ENCODE results near the gene MUC2.

DNA sequence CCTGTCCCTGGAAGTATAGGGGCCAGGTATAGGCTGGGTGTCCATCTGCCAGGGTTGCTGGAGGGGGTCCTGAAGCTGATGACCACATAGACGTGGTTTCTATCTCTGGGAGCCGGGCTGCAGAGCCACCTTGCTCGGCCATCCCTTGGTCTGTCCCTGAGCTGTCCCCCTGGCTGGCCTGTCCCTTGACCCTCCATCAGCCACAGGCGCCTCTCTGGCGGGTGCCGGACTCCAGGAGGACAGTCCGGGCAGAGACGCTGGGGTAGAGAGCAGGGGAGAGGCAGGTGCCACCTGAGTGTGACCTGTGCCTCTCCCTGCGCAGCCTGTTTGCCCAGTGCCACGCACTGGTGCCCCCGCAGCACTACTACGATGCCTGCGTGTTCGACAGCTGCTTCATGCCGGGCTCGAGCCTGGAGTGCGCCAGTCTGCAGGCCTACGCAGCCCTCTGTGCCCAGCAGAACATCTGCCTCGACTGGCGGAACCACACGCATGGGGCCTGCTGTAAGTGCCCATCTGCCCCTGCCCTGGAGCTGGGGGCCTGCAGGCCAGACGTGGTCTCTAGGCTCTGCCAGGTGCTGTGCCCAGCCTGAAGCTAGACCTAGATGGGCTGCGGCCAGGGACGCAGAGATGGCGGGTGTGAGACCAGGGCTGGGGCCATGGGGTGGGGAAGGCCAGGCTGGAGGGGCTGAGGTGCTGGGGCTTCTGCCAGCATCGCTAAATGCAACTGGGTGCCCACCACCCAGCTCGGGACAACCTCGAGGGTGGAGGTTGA, 29.9 kb downstream of the MUC2 start:
- TF ChIP-seq, protein P1, sequence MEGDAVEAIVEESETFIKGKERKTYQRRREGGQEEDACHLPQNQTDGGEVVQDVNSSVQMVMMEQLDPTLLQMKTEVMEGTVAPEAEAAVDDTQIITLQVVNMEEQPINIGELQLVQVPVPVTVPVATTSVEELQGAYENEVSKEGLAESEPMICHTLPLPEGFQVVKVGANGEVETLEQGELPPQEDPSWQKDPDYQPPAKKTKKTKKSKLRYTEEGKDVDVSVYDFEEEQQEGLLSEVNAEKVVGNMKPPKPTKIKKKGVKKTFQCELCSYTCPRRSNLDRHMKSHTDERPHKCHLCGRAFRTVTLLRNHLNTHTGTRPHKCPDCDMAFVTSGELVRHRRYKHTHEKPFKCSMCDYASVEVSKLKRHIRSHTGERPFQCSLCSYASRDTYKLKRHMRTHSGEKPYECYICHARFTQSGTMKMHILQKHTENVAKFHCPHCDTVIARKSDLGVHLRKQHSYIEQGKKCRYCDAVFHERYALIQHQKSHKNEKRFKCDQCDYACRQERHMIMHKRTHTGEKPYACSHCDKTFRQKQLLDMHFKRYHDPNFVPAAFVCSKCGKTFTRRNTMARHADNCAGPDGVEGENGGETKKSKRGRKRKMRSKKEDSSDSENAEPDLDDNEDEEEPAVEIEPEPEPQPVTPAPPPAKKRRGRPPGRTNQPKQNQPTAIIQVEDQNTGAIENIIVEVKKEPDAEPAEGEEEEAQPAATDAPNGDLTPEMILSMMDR (IDR thresholded peaks at IDR 0.05; ENCODE audit: low read depth, low read length), result no peak
- no peak for TF ChIP-seq POLR2A (IDR thresholded peaks at IDR 0.05; ENCODE audit: extremely low read depth, insufficient read length)
- no peak for TF ChIP-seq MYC (IDR thresholded peaks at IDR 0.05; ENCODE audit: low read depth, low read length)
